ENCODE measurements around the gene RGS12. TPM values are rescaled to one million over a fixed set of nuclear protein-coding genes. Genes with fewer than 3 reads are reported as not detected.
A peak's percentile ranks its signal among the peaks of the same experiment; 100 is the strongest.

RGS12 gene
- total RNA-seq, 1 experiment from 2014 or later = 19.7 TPM

- no peaks in the 10 kb centered on the region for H3K27me3 ChIP-seq (ENCODE audit: control insufficient read depth, insufficient read depth, low read length)
- H3K4me3 ChIP-seq (ENCODE audit: insufficient read depth, low read depth, low read length) = no peak overlapping the region
- no peaks in the 10 kb centered on the region for H3K36me3 ChIP-seq (replicated peaks; ENCODE audit: control insufficient read depth, insufficient read depth, low read length)
- peak; percentile 62 for DNase-seq
These were observed 31.2 kb upstream of the RGS12 start for GRCh38 chr4:3261411-3262207.

GRCh38 chr4:3262208-3263052 lies 30.4 kb upstream of the RGS12 start:
- Histone ChIP-seq H3K36me3 (replicated peaks; ENCODE audit: control insufficient read depth, insufficient read depth, low read length) (no peaks in the 10 kb centered on the region), H3K27me3 (ENCODE audit: control insufficient read depth, insufficient read depth, low read length) (no peaks in the 10 kb centered on the region), H3K4me3 (ENCODE audit: insufficient read depth, low read depth, low read length) (no peak overlapping the region)
- DNase-seq = no peak

- Histone ChIP-seq H3K36me3 (replicated peaks; ENCODE audit: control insufficient read depth, insufficient read depth, low read length) (no peaks in the 10 kb centered on the region), H3K4me3 (ENCODE audit: insufficient read depth, low read depth, low read length) (no peak overlapping the region), H3K27me3 (ENCODE audit: control insufficient read depth, insufficient read depth, low read length) (no peaks in the 10 kb centered on the region)
- peak; percentile 61 for DNase-seq
These were observed 29.6 kb upstream of the RGS12 start for GRCh38 chr4:3263053-3263875.

- H3K27me3 ChIP-seq (ENCODE audit: control insufficient read depth, insufficient read depth, low read length) = no peaks in the 10 kb centered on the region
- DNase-seq = peak; percentile 35
- no peaks in the 10 kb centered on the region for H3K36me3 ChIP-seq (replicated peaks; ENCODE audit: control insufficient read depth, insufficient read depth, low read length)
- no peak overlapping the region for H3K4me3 ChIP-seq (ENCODE audit: insufficient read depth, low read depth, low read length)
These were observed 29.0 kb upstream of the RGS12 start for GRCh38 chr4:3263876-3264193.

- H3K27me3 ChIP-seq (ENCODE audit: control insufficient read depth, insufficient read depth, low read length) = no peaks in the 10 kb centered on the region
- DNase-seq = no peak
- H3K4me3 ChIP-seq (ENCODE audit: insufficient read depth, low read depth, low read length) = no peak overlapping the region
- H3K36me3 ChIP-seq (replicated peaks; ENCODE audit: control insufficient read depth, insufficient read depth, low read length) = no peaks in the 10 kb centered on the region
These were observed 26.7 kb upstream of the RGS12 start for GRCh38 chr4:3266076-3266475.

- DNase-seq = peak; percentile 81
- Histone ChIP-seq H3K4me3 (ENCODE audit: insufficient read depth, low read depth, low read length) (no peak overlapping the region), H3K36me3 (replicated peaks; ENCODE audit: control insufficient read depth, insufficient read depth, low read length) (no peaks in the 10 kb centered on the region), H3K27me3 (ENCODE audit: control insufficient read depth, insufficient read depth, low read length) (no peaks in the 10 kb centered on the region)
These were observed 25.0 kb upstream of the RGS12 start for GRCh38 chr4:3267576-3268394.

- H3K27me3 ChIP-seq (ENCODE audit: control insufficient read depth, insufficient read depth, low read length) = no peaks in the 10 kb centered on the region
- H3K4me3 ChIP-seq (ENCODE audit: insufficient read depth, low read depth, low read length) = no peak overlapping the region
- no peaks in the 10 kb centered on the region for H3K36me3 ChIP-seq (replicated peaks; ENCODE audit: control insufficient read depth, insufficient read depth, low read length)
- DNase-seq = peak; percentile 56
These were observed 24.3 kb upstream of the RGS12 start for GRCh38 chr4:3268395-3269104.

- Histone ChIP-seq H3K27me3 (ENCODE audit: control insufficient read depth, insufficient read depth, low read length) (no peaks in the 10 kb centered on the region), H3K36me3 (replicated peaks; ENCODE audit: control insufficient read depth, insufficient read depth, low read length) (no peaks in the 10 kb centered on the region), H3K4me3 (ENCODE audit: insufficient read depth, low read depth, low read length) (no peak overlapping the region)
- DNase-seq = peak; percentile 70
These were observed 23.5 kb upstream of the RGS12 start for GRCh38 chr4:3269105-3269927.

GRCh38 chr4:3269991-3270611 lies 22.7 kb upstream of the RGS12 start:
- Histone ChIP-seq H3K36me3 (replicated peaks; ENCODE audit: control insufficient read depth, insufficient read depth, low read length) (no peaks in the 10 kb centered on the region), H3K4me3 (ENCODE audit: insufficient read depth, low read depth, low read length) (no peak overlapping the region), H3K27me3 (ENCODE audit: control insufficient read depth, insufficient read depth, low read length) (no peaks in the 10 kb centered on the region)
- peak; percentile 43 for DNase-seq

- no peak for DNase-seq
These were observed 21.7 kb upstream of the RGS12 start for GRCh38 chr4:3271131-3271530.

GRCh38 chr4:3276986-3277385 lies 15.8 kb upstream of the RGS12 start:
- H3K4me3 ChIP-seq (ENCODE audit: insufficient read depth, low read depth, low read length) = no peak overlapping the region
- H3K27me3 ChIP-seq (ENCODE audit: control insufficient read depth, insufficient read depth, low read length) = no peaks in the 10 kb centered on the region
- H3K36me3 ChIP-seq (replicated peaks; ENCODE audit: control insufficient read depth, insufficient read depth, low read length) = no peaks in the 10 kb centered on the region
- DNase-seq = peak; percentile 27

More at GRCh38 chr4:3271131-3271530, 21.7 kb upstream of the RGS12 start:
- no peaks in the 10 kb centered on the region for H3K36me3 ChIP-seq (replicated peaks; ENCODE audit: control insufficient read depth, insufficient read depth, low read length)
- no peak overlapping the region for H3K4me3 ChIP-seq (ENCODE audit: insufficient read depth, low read depth, low read length)
- no peaks in the 10 kb centered on the region for H3K27me3 ChIP-seq (ENCODE audit: control insufficient read depth, insufficient read depth, low read length)

GRCh38 chr4:3280466-3280865 lies 12.4 kb upstream of the RGS12 start:
- Histone ChIP-seq H3K27me3 (ENCODE audit: control insufficient read depth, insufficient read depth, low read length) (no peaks in the 10 kb centered on the region), H3K36me3 (replicated peaks; ENCODE audit: control insufficient read depth, insufficient read depth, low read length) (no peaks in the 10 kb centered on the region), H3K4me3 (ENCODE audit: insufficient read depth, low read depth, low read length) (no peak overlapping the region)
- DNase-seq = no peak
